H1 (cell line): ENCODE results near the gene ELP1. TPM values are rescaled to one million over a fixed set of nuclear protein-coding genes. Genes with fewer than 3 reads are reported as not detected.

Experiments
- CEBPB ChIP-seq: IDR thresholded peaks from 2 replicates; pipeline ENCODE4 v1.6.1; 2012; ENCODE audit warnings: low read depth, low read length
- CTBP2 ChIP-seq: IDR thresholded peaks from 2 replicates; pipeline ENCODE4 v1.7.0; 2011; ENCODE audit warnings: borderline replicate concordance, mild to moderate bottlenecking, moderate library complexity, mixed read lengths, low read length; ENCODE audit not compliant: insufficient read depth, insufficient read length
- POLR2A ChIP-seq, 2 experiments: IDR thresholded peaks; 1 replicate in 1 of 2; 2 replicates in 1 of 2; pipeline ENCODE4 v1.6.1; 2011; ENCODE audit warnings: low read depth in 2 of 2, low read length in 2 of 2, mild to moderate bottlenecking in 2 of 2; ENCODE audit errors: control extremely low read depth in 1 of 2
- polyA plus RNA-seq, 7 experiments: library from polyadenylated mRNA; depleted of rRNA in 3 of 7; stranded (reverse) in 5 of 7; unstranded in 2 of 7; fragments of >200 nt in 5 of 7; fragments of 200-250 nt in 2 of 7; gene quantifications; 1 replicate in 5 of 7; 2 replicates in 1 of 7; 4 replicates in 1 of 7; pipeline versions ENCODE4 v1.2.1 to v1.2.3, GENCODE V29; 2011 to 2013; ENCODE audit warnings: missing spikeins in 2 of 7, mixed read lengths in 2 of 7
- total RNA-seq: library from RNA; stranded (reverse); fragmentation: NEBNext Ultra II Directional; extraction: Animal tissue kit (Norgen Biotek cat#: 25700); gene quantifications from 2 replicates; pipeline ENCODE4 v1.2.1, GENCODE V29; 2021

The ELP1 gene
- total and polyA plus RNA-seq, 2 of the 8 experiments (the other 6 are each of a cell fraction or from before 2014, with no cell fraction given) = 13.9 to 31.3 TPM

- no peak for TF ChIP-seq POLR2A (IDR thresholded peaks at IDR 0.05; ENCODE audit: control extremely low read depth in 1 of 2, low read depth in 2 of 2, low read length in 2 of 2)
- TF ChIP-seq CTBP2 = no peak
- no peak for TF ChIP-seq CEBPB
Measured at GRCh38 chr9:108842610-108843295, 91.2 kb downstream of the ELP1 start (continued).
